Muscle of back (tissue), 13 donors: ENCODE data around the gene LRRIQ3. TPM values are rescaled to one million over a fixed set of nuclear protein-coding genes. Genes with fewer than 3 reads are reported as not detected.
"Not testable (repeated sequence)": the region's sequence is repeated elsewhere in the genome, so short reads cannot be mapped to it uniquely, and the experiment has no call there.

ENCODE experiments used
- DNase-seq, 3 donors: peaks; one replicate each; pipeline versions ENCODE4 v3.0.0 to v3.0.0-alpha.2; 2013
- long read RNA-seq, 9 donors: transcript quantifications; one replicate each; lab custom pipeline, GENCODE V29; 2026
- polyA plus RNA-seq, 10 donors: library from polyadenylated mRNA; unstranded; fragments of 120-200 nt; gene quantifications; one replicate each; pipeline ENCODE4 v1.2.1, GENCODE V29; 2013; ENCODE audit not compliant: insufficient read length in 10 of 10

Gene LRRIQ3
- polyA plus RNA-seq = under 1 TPM; 0.09 to 0.85 (median 0.47) TPM
- long read RNA-seq, donor 1 = 0 reads
- long read RNA-seq, donor 2 = 0 reads
- long read RNA-seq, donor 3 = 0 reads
- long read RNA-seq, donor 4 = 0 reads
- long read RNA-seq, donor 5 = 0 reads
- long read RNA-seq, donor 6 = 0 reads
- long read RNA-seq, donor 7 = 0 reads
- long read RNA-seq, donor 8 = 0 reads
- long read RNA-seq, donor 9 = 0 reads

GRCh38 chr1:74197657-74198552 lies at the start of gene LRRIQ3, which contains the start of gene FPGT:
TSS of gene LRRIQ3 (minus strand) at chr1:74198176. CDS start at chr1:74183684, 14,492 bp downstream.
TSS of gene FPGT (plus strand) at chr1:74198242. CDS start at chr1:74198279, 37 bp downstream.
- peak; percentile 96 to 99 (median 99) for DNase-seq

- no peak for DNase-seq
Observed at GRCh38 chr1:74246315-74246714, 48.3 kb upstream of the LRRIQ3 start.

- no peak for DNase-seq
Observed at GRCh38 chr1:74245168-74245772, 47.3 kb upstream of the LRRIQ3 start.

GRCh38 chr1:74237787-74238186 lies 39.8 kb upstream of the LRRIQ3 start:
- DNase-seq = no peak

GRCh38 chr1:74237035-74237434 lies 39.1 kb upstream of the LRRIQ3 start:
- no peak for DNase-seq

GRCh38 chr1:74236440-74236839 lies 38.5 kb upstream of the LRRIQ3 start:
- no peak for DNase-seq

- no peak for DNase-seq
Observed at GRCh38 chr1:74235153-74235552, 37.2 kb upstream of the LRRIQ3 start, which contains the start of gene TNNI3K. TSS of gene TNNI3K (plus strand) at chr1:74235387. CDS start at chr1:74235452, 65 bp downstream.

GRCh38 chr1:74223453-74223852 lies 25.5 kb upstream of the LRRIQ3 start:
- no peak for DNase-seq

GRCh38 chr1:74222701-74223100 lies 24.7 kb upstream of the LRRIQ3 start:
- DNase-seq = no peak

GRCh38 chr1:74215229-74215628 lies 17.3 kb upstream of the LRRIQ3 start:
- DNase-seq = no peak

- DNase-seq = no peak
Observed at GRCh38 chr1:74205266-74205665, 7.3 kb upstream of the LRRIQ3 start.

- peak in 1 of 3 donors; percentile 4 for DNase-seq
Observed at GRCh38 chr1:74199504-74199903, 1.5 kb upstream of the LRRIQ3 start.

GRCh38 chr1:74197255-74197654 lies 721 bp downstream of the LRRIQ3 start:
- DNase-seq = no peak

GRCh38 chr1:74195339-74195738 lies 2.6 kb downstream of the LRRIQ3 start:
- no peak for DNase-seq

- DNase-seq = no peak
Observed at GRCh38 chr1:74193908-74194307, 4.1 kb downstream of the LRRIQ3 start.

GRCh38 chr1:74180490-74180889 lies 17.5 kb downstream of the LRRIQ3 start:
- DNase-seq = no peak

- DNase-seq = not testable (repeated sequence)
Observed at GRCh38 chr1:74174423-74174822, 23.6 kb downstream of the LRRIQ3 start.

- DNase-seq = no peak
Observed at GRCh38 chr1:74162333-74162732, 35.6 kb downstream of the LRRIQ3 start.

- DNase-seq = no peak
Observed at GRCh38 chr1:74161497-74161896, 36.5 kb downstream of the LRRIQ3 start.

GRCh38 chr1:74160046-74160445 lies 37.9 kb downstream of the LRRIQ3 start:
- no peak for DNase-seq

- DNase-seq = no peak
Observed at GRCh38 chr1:74145086-74145485, 52.9 kb downstream of the LRRIQ3 start.

GRCh38 chr1:74117370-74117769 lies 80.6 kb downstream of the LRRIQ3 start:
- not testable (repeated sequence) for DNase-seq
